Measurements from ENCODE around the gene ODAD2. TPM values are rescaled to one million over a fixed set of nuclear protein-coding genes. Genes with fewer than 3 reads are reported as not detected.
A peak's percentile ranks its signal among the peaks of the same experiment; 100 is the strongest.
"Not testable (repeated sequence)": the region's sequence is repeated elsewhere in the genome, so short reads cannot be mapped to it uniquely, and the experiment has no call there.

ODAD2 gene
- total and polyA plus RNA-seq, 3 experiments from 2014 or later = 0.20 TPM; not detected in 2

DNA sequence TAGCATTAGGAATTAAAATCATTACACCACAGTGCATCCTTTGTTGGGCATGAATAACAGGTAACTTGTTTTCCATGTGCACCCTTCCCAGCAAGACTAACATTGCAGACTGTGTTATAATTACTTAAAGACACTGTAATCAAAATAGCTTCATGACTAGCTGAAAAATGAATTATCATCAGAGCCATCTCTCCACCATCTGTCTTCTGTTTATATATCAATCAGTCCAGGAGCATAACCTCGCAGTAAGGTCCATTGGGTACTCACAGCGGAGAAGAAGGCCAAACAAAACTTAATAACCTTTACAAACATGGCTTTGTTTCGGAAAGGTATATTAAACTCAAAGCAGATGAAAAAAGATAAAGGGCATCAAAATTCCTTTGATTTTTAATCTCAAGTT, 90.6 kb downstream of the ODAD2 start:
- CTCF ChIA-PET = no interaction called here
- DNase-seq = no peak
- POLR2A ChIA-PET = no interaction called here

DNA sequence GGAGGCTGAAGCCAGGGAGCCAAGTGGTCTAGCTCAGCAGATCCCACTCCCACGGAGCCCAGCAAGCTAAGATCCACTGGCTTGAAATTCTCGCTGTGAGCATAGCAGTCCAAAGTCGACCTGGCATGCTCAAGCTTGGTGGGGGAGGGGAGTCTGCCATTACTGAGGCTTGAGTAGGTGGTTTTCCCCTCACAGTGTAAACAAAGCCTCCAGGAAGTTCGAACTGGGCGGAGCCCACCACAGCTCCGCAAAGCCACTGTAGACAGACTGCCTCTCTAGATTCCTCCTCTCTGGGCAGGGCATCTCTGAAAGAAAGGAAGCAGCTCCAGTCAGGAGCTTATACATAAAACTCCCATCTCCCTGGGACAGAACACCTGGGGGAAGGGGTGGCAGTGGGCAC, 99.4 kb downstream of the ODAD2 start:
- Mint-ChIP-seq H3K4me3 (peak overlapping the region in 6 of 7 donors; percentile 51 to 77 (median 59)), H3K4me1 (peaks cover 9 to 17% (median 11%) of the 10 kb centered on the region in 3 donors), H3K9me3 (peaks cover 6 to 45% (median 30%) of the 10 kb centered on the region in 5 donors), H3K27ac (peak overlapping the region in 7 of 8 donors; percentile 48 to 94 (median 75)), H3K36me3 (peaks cover 0 to 20% (median 4%) of the 10 kb centered on the region in 3 donors)
- H3K27me3 ChIP-seq (ENCODE audit: insufficient read depth, low read length, poor library complexity, severe bottlenecking); H3K27me3 Mint-ChIP-seq; H3K36me3 ChIP-seq (ENCODE audit: insufficient read depth, low read length); H3K4me3 ChIP-seq (ENCODE audit: low read length); CTCF ChIA-PET; H3K4me1 ChIP-seq (ENCODE audit: insufficient read depth, low read length); H3K27ac ChIP-seq (ENCODE audit: low read depth, low read length); POLR2A ChIA-PET; H3K9me3 ChIP-seq (ENCODE audit: low read length): not testable (repeated sequence)
- DNase-seq = peak in 3 of 5 donors; percentile 22 to 53 (median 28)

More for the DNA sequence above, 90.6 kb downstream of the ODAD2 start:
- peaks cover 0 to 16% (median 10%) of the 10 kb centered on the region in 5 donors for H3K9me3 Mint-ChIP-seq
- no peaks in the 10 kb centered on the region for H3K4me1 Mint-ChIP-seq
- H3K36me3 Mint-ChIP-seq = no peaks in the 10 kb centered on the region
- H3K36me3 ChIP-seq (ENCODE audit: insufficient read depth, low read length) = no peaks in the 10 kb centered on the region
- peaks cover 6 to 13% of the 10 kb centered on the region in 2 donors for H3K27me3 Mint-ChIP-seq
- H3K9me3 ChIP-seq (ENCODE audit: low read length) = no peaks in the 10 kb centered on the region
- no peak overlapping the region for H3K27ac Mint-ChIP-seq
- no peak overlapping the region for H3K4me3 ChIP-seq (ENCODE audit: low read length)
- no peaks in the 10 kb centered on the region for H3K27me3 ChIP-seq (ENCODE audit: insufficient read depth, low read length, poor library complexity, severe bottlenecking)
- no peak overlapping the region for H3K27ac ChIP-seq (ENCODE audit: low read depth, low read length)
- no peaks in the 10 kb centered on the region for H3K4me1 ChIP-seq (ENCODE audit: insufficient read depth, low read length)
- H3K4me3 Mint-ChIP-seq = no peak overlapping the region

DNA sequence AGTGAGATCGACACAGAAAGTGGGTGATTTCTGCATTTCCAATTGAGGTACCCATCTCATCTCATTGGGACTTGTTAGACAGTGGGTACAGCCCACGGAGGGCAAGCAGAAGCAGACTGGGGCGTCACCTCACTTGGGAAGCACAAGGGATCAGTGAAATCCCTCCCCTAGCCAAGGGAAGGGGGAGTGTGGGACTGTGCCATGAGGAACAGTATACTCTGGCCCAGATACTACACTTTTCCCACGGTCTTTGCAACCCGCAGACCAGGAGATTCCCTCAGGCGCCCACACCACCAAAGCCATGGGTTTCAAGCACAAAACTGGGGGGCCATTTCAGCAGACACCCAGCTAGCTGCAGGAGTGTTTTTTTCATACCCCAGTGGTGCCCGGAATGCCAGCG, 99.8 kb downstream of the ODAD2 start:
- Histone ChIP-seq H3K4me3 (ENCODE audit: low read length) (no peak overlapping the region), H3K36me3 (ENCODE audit: insufficient read depth, low read length) (no peaks in the 10 kb centered on the region), H3K4me1 (ENCODE audit: insufficient read depth, low read length) (no peaks in the 10 kb centered on the region), H3K9me3 (ENCODE audit: low read length) (no peaks in the 10 kb centered on the region), H3K27ac (ENCODE audit: low read depth, low read length) (no peak overlapping the region), H3K27me3 (ENCODE audit: insufficient read depth, low read length, poor library complexity, severe bottlenecking) (no peaks in the 10 kb centered on the region)
- Mint-ChIP-seq H3K27me3 (peaks cover 4 to 8% of the 10 kb centered on the region in 2 donors), H3K9me3 (peaks cover 6 to 44% (median 30%) of the 10 kb centered on the region in 5 donors), H3K4me1 (peaks cover 9 to 17% (median 11%) of the 10 kb centered on the region in 3 donors), H3K36me3 (peaks cover 0 to 20% (median 4%) of the 10 kb centered on the region in 3 donors), H3K4me3 (peak overlapping the region in 2 of 7 donors; percentile 14 to 20), H3K27ac (no peak overlapping the region)
- no peak for DNase-seq
- ChIA-PET CTCF (no interaction called here), POLR2A (no interaction called here)

DNA sequence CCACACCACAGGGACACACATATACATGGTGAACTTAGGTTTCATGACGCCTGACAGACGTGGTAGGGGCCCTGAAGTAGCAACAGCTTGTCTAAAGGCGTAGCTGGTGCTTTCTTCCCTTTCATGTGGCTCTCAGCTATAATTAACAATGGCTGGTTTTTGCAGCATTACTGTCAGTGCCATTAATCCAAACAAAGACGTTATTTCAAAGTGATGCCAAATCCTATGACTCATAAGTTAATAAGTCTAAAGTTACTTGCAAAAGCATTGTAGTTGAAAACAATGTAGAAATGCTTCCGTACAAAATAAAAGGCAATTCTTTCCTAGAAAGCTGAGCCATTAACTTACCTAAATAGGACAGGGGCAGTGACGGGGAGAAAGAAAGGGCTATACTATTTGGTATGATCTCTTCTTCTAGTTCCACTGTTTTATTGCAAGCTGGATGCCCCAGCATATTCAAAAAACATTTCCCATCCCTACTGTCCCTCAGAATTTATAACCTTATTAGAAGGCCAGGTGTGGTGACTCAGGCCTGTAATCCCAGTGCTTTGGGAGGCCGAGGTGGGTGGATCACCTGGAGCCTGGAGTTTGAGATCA, 105.4 kb downstream of the ODAD2 start:
- DNase-seq = peak in 2 of 5 donors; percentile 7 to 28
- Mint-ChIP-seq H3K9me3 (peaks cover 0 to 4% (median 3%) of the 10 kb centered on the region in 5 donors), H3K36me3 (peaks cover 0 to 7% (median 0%) of the 10 kb centered on the region in 3 donors), H3K4me1 (no peaks in the 10 kb centered on the region), H3K27ac (no peak overlapping the region), H3K27me3 (peaks cover 4 to 6% of the 10 kb centered on the region in 2 donors), H3K4me3 (no peak overlapping the region)
- Histone ChIP-seq H3K4me1 (ENCODE audit: insufficient read depth, low read length) (no peaks in the 10 kb centered on the region), H3K27me3 (ENCODE audit: insufficient read depth, low read length, poor library complexity, severe bottlenecking) (no peaks in the 10 kb centered on the region), H3K9me3 (ENCODE audit: low read length) (no peaks in the 10 kb centered on the region), H3K36me3 (ENCODE audit: insufficient read depth, low read length) (no peaks in the 10 kb centered on the region), H3K27ac (ENCODE audit: low read depth, low read length) (no peak overlapping the region), H3K4me3 (ENCODE audit: low read length) (no peak overlapping the region)
- ChIA-PET POLR2A (no interaction called here), CTCF (no interaction called here)

DNA sequence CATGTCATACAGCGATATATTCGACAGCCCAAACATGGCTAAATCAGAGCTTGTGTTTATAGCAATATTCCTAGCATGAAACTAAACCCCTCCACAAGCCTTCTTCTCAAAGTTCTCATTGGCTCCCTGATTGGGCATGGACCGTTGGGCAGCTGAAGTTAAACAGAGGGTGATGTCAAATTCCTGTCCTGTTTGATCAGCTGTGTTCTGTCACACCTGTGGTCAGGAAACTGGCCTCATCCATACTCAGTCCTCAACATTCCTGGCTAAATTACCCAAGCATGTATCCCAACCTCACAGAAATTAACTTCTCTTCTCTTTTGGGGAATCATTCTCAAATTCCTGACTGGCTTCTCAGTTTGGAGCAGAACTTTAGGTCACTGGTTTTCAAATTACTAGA, 107.9 kb downstream of the ODAD2 start:
- Mint-ChIP-seq H3K4me3 (no peak overlapping the region), H3K9me3 (peaks cover 0 to 10% (median 6%) of the 10 kb centered on the region in 5 donors), H3K36me3 (no peaks in the 10 kb centered on the region), H3K27ac (no peak overlapping the region), H3K27me3 (peaks cover 0 to 5% of the 10 kb centered on the region in 2 donors), H3K4me1 (no peaks in the 10 kb centered on the region)
- POLR2A ChIA-PET = no interaction called here
- no peak overlapping the region for H3K4me3 ChIP-seq (ENCODE audit: low read length)
- H3K27me3 ChIP-seq (ENCODE audit: insufficient read depth, low read length, poor library complexity, severe bottlenecking) = no peaks in the 10 kb centered on the region
- DNase-seq = no peak
- H3K36me3 ChIP-seq (ENCODE audit: insufficient read depth, low read length) = no peaks in the 10 kb centered on the region
- H3K4me1 ChIP-seq (ENCODE audit: insufficient read depth, low read length) = no peaks in the 10 kb centered on the region
- no peak overlapping the region for H3K27ac ChIP-seq (ENCODE audit: low read depth, low read length)
- CTCF ChIA-PET = no interaction called here
- no peaks in the 10 kb centered on the region for H3K9me3 ChIP-seq (ENCODE audit: low read length)

DNA sequence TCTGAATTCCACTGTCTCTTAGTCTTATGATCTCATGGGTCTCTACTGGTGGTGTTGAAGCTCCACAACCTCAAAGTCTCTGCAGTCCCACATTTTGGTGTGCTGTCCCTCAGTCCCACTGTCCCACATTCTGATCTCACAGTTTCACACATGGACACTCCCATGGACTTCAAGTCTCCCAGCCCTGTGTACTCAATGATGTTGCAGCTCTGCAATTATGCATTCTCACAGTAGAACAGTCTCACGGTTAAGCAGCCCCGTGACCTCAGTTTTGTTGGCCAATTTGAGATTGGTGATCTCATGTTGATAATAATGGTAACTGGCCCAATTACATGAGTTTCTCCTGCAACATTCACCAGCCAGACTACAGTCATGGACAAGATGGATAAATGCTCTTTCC, 109.4 kb downstream of the ODAD2 start:
- Mint-ChIP-seq H3K4me1 (peaks cover 0 to 1% (median 1%) of the 10 kb centered on the region in 3 donors), H3K27me3 (peaks cover 0 to 7% of the 10 kb centered on the region in 2 donors), H3K27ac (no peak overlapping the region), H3K36me3 (no peaks in the 10 kb centered on the region), H3K9me3 (peaks cover 0 to 11% (median 6%) of the 10 kb centered on the region in 5 donors), H3K4me3 (no peak overlapping the region)
- Histone ChIP-seq H3K4me3 (ENCODE audit: low read length) (no peak overlapping the region), H3K9me3 (ENCODE audit: low read length) (no peaks in the 10 kb centered on the region), H3K27ac (ENCODE audit: low read depth, low read length) (no peak overlapping the region), H3K27me3 (ENCODE audit: insufficient read depth, low read length, poor library complexity, severe bottlenecking) (no peaks in the 10 kb centered on the region), H3K36me3 (ENCODE audit: insufficient read depth, low read length) (no peaks in the 10 kb centered on the region), H3K4me1 (ENCODE audit: insufficient read depth, low read length) (no peaks in the 10 kb centered on the region)
- DNase-seq = no peak
- CTCF ChIA-PET = no interaction called here
- POLR2A ChIA-PET = no interaction called here

DNA sequence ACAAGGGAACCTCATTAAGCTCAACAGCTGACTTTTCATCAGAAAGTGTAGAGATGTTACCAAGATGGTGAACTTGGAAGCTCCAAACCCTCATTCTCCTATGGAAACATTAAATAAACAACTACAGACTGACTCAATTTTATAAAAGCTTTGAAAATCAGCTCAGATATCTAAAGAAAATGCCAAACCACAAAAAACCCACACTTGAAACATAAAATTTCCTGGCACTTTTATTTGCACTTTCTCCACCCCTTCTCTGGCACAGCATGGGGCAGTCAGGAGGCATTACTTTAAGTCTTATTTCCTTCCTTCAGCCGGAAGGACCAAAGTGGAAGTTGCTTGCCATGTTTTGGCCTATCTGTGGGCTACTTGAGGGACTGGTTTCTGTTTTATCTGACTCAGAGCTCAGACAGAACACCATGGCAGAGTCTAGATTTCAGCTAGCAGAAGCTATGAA, 114.7 kb downstream of the ODAD2 start:
- peaks cover 4 to 10% of the 10 kb centered on the region in 2 donors for H3K27me3 Mint-ChIP-seq
- no peak overlapping the region for H3K27ac ChIP-seq (ENCODE audit: low read depth, low read length)
- no peak for DNase-seq
- peaks cover 0 to 11% (median 5%) of the 10 kb centered on the region in 3 donors for H3K4me1 Mint-ChIP-seq
- no peaks in the 10 kb centered on the region for H3K27me3 ChIP-seq (ENCODE audit: insufficient read depth, low read length, poor library complexity, severe bottlenecking)
- H3K4me1 ChIP-seq (ENCODE audit: insufficient read depth, low read length) = no peaks in the 10 kb centered on the region
- no peak overlapping the region for H3K27ac Mint-ChIP-seq
- H3K36me3 Mint-ChIP-seq = peaks cover 0 to 13% (median 0%) of the 10 kb centered on the region in 3 donors
- no peaks in the 10 kb centered on the region for H3K36me3 ChIP-seq (ENCODE audit: insufficient read depth, low read length)
- ChIA-PET POLR2A (no interaction called here), CTCF (no interaction called here)
- H3K4me3 Mint-ChIP-seq = peak overlapping the region in 1 of 7 donors; percentile 63
- H3K9me3 ChIP-seq (ENCODE audit: low read length) = no peaks in the 10 kb centered on the region
- H3K4me3 ChIP-seq (ENCODE audit: low read length) = no peak overlapping the region
- H3K9me3 Mint-ChIP-seq = peaks cover 8 to 20% (median 10%) of the 10 kb centered on the region in 5 donors

DNA sequence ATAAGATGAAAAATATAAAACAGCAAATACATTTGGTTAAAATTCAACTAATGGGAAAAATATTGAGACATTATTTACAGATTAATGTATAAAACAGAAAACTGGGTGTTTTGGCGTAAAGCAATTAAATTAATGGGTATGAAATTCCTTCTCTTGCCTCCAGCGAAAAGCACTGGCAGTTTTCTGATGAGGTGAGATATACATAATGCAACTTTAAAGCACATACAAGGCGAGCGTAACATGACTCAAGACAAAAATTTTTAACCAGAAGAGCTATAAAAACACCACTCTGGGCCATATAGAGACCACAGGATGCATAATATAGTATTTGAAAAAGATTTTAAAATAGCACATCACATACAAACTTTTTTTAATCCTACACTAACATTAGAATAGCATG, 120.6 kb downstream of the ODAD2 start:
- no peaks in the 10 kb centered on the region for H3K36me3 ChIP-seq (ENCODE audit: insufficient read depth, low read length)
- H3K27ac ChIP-seq (ENCODE audit: low read depth, low read length) = no peak overlapping the region
- DNase-seq = no peak
- H3K27me3 ChIP-seq (ENCODE audit: insufficient read depth, low read length, poor library complexity, severe bottlenecking) = no peaks in the 10 kb centered on the region
- Mint-ChIP-seq H3K9me3 (peaks cover 0 to 7% (median 3%) of the 10 kb centered on the region in 5 donors), H3K27ac (no peak overlapping the region), H3K27me3 (peaks cover 5 to 28% of the 10 kb centered on the region in 2 donors), H3K36me3 (peaks cover 0 to 10% (median 2%) of the 10 kb centered on the region in 3 donors), H3K4me1 (no peaks in the 10 kb centered on the region), H3K4me3 (no peak overlapping the region)
- ChIA-PET POLR2A (no interaction called here), CTCF (no interaction called here)
- no peak overlapping the region for H3K4me3 ChIP-seq (ENCODE audit: low read length)
- no peaks in the 10 kb centered on the region for H3K9me3 ChIP-seq (ENCODE audit: low read length)
- no peaks in the 10 kb centered on the region for H3K4me1 ChIP-seq (ENCODE audit: insufficient read depth, low read length)

Measured in CD8-positive, alpha-beta memory T cell (primary cell).